ENCODE measurements around the gene ELF5. TPM values are rescaled to one million over a fixed set of nuclear protein-coding genes. Genes with fewer than 3 reads are reported as not detected.

ELF5 gene
- total and polyA plus RNA-seq, 2 donors (not counting 3 experiments of a cell fraction or from before 2014, with no cell fraction given), result not detected

DNA sequence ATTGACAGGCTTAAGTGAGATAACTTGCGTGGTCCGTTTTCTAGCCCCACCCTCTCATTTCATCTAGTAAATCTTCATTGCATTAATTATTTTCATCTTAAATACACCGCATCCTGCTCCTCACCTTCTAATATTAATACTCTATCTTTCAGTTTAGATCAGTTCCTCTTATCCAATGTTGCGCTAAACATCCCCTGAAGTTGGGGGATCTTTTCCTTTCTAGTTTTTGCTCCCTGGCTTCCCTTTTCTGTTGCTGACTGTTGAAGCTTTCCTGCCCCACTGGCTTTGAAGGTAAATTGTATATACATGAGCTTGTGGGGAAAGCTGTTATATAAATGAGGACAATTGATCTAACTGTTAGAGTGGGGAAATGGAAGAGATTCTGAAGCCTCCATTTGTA, 67.6 kb downstream of the ELF5 start:
- no peaks in the 10 kb centered on the region for H4K20me1 ChIP-seq (replicated peaks; ENCODE audit: control insufficient read depth, extremely low read depth, insufficient read depth, low read length)
- BruUV-seq (replicated peaks), result no TSS peak
- CTCF ChIA-PET, result interaction anchor here (1.1 kb wide), 1 partner anchor 9 kb away, joined by 4 read pairs; no protein-coding TSS in a partner anchor

More for the DNA sequence above, 67.6 kb downstream of the ELF5 start:
- DNase-seq (ENCODE audit: low read depth, low spot score) (no peak), FAIRE-seq (no peak)
- Histone ChIP-seq H3K9me1 (replicated peaks; ENCODE audit: control insufficient read depth, extremely low read depth, insufficient read depth, low read length) (no peaks in the 10 kb centered on the region), H3K4me2 (ENCODE audit: insufficient read depth, low read length) (no peak overlapping the region), H3K79me2 (ENCODE audit: control insufficient read depth, insufficient read depth, low read length) (peaks cover 2% of the 10 kb centered on the region), H3K27me3 (ENCODE audit: control insufficient read depth in 2 of 2, insufficient read depth in 2 of 2, low read length in 2 of 2) (no peaks in the 10 kb centered on the region), H3K4me3 (replicated peaks in 1 of 3; ENCODE audit: insufficient read depth in 1 of 3, low read depth in 1 of 3, low read length in 3 of 3) (no peak overlapping the region), H3K27ac (ENCODE audit: insufficient read depth, low read depth, low read length) (no peak overlapping the region), H3K36me3 (ENCODE audit: control insufficient read depth in 2 of 2, extremely low read depth in 1 of 2, insufficient read depth in 2 of 2, low read length in 2 of 2) (peaks cover 3 to 4% of the 10 kb centered on the region in 2 experiments), H3K9ac (replicated peaks; ENCODE audit: extremely low read depth, insufficient read depth, low read length) (no peak overlapping the region), H2AFZ (ENCODE audit: low read depth, low read length) (no peak overlapping the region), H3K4me1 (ENCODE audit: control insufficient read depth, extremely low read depth, insufficient read depth, low read length) (no peaks in the 10 kb centered on the region), H3K9me3 (replicated peaks; ENCODE audit: control insufficient read depth, insufficient read depth, low read length) (no peaks in the 10 kb centered on the region)
- dilution Hi-C loops (cut with MboI; ENCODE audit: extremely low pct_ligation_motif_present, low sequenced_read_pairs), result no loop called here
- TF ChIP-seq, protein P1, sequence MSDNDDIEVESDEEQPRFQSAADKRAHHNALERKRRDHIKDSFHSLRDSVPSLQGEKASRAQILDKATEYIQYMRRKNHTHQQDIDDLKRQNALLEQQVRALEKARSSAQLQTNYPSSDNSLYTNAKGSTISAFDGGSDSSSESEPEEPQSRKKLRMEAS (IDR thresholded peaks at IDR 0.05; ENCODE audit: insufficient read depth, insufficient read length), result no peak
- TF ChIP-seq EZH2 (IDR thresholded peaks at IDR 0.05; ENCODE audit: borderline replicate concordance, low read depth, low read length, severe bottlenecking), result no peak
- TF ChIP-seq, protein P2, sequence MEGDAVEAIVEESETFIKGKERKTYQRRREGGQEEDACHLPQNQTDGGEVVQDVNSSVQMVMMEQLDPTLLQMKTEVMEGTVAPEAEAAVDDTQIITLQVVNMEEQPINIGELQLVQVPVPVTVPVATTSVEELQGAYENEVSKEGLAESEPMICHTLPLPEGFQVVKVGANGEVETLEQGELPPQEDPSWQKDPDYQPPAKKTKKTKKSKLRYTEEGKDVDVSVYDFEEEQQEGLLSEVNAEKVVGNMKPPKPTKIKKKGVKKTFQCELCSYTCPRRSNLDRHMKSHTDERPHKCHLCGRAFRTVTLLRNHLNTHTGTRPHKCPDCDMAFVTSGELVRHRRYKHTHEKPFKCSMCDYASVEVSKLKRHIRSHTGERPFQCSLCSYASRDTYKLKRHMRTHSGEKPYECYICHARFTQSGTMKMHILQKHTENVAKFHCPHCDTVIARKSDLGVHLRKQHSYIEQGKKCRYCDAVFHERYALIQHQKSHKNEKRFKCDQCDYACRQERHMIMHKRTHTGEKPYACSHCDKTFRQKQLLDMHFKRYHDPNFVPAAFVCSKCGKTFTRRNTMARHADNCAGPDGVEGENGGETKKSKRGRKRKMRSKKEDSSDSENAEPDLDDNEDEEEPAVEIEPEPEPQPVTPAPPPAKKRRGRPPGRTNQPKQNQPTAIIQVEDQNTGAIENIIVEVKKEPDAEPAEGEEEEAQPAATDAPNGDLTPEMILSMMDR (IDR thresholded peaks at IDR 0.05; ENCODE audit: extremely low read depth in 1 of 2, insufficient read depth in 1 of 2, low read depth in 1 of 2, low read length in 2 of 2), result no peak
- no peak for TF ChIP-seq GATA2 (IDR thresholded peaks at IDR 0.05; ENCODE audit: insufficient read depth, insufficient read length, low read depth, low read length)
- TF ChIP-seq POLR2A (IDR thresholded peaks at IDR 0.05; ENCODE audit: low read depth, low read length), result no peak
- TF ChIP-seq JUN (IDR thresholded peaks at IDR 0.05; ENCODE audit: borderline replicate concordance, insufficient read depth, insufficient read length, low read depth), result no peak
- TF ChIP-seq MYC (IDR thresholded peaks at IDR 0.05; ENCODE audit: low read depth, low read length), result no peak
- TF ChIP-seq FOS (IDR thresholded peaks at IDR 0.05; ENCODE audit: borderline replicate concordance, insufficient read depth, low read length), result no peak
- TF ChIP-seq POLR2AphosphoS5 (IDR thresholded peaks at IDR 0.05; ENCODE audit: insufficient read depth, low read depth, low read length), result no peak
- intact Hi-C loops (cut with micrococcal nuclease), result no loop called here
- POLR2A ChIA-PET, result no interaction called here

Measured in endothelial cell of umbilical vein (primary cell).